ENCODE data around the gene ATG9A. TPM values are rescaled to one million over a fixed set of nuclear protein-coding genes. Genes with fewer than 3 reads are reported as not detected.

Gene ATG9A
- total and polyA plus RNA-seq, 2 experiments from 2014 or later, result 35.7 to 57.8 TPM

DNA sequence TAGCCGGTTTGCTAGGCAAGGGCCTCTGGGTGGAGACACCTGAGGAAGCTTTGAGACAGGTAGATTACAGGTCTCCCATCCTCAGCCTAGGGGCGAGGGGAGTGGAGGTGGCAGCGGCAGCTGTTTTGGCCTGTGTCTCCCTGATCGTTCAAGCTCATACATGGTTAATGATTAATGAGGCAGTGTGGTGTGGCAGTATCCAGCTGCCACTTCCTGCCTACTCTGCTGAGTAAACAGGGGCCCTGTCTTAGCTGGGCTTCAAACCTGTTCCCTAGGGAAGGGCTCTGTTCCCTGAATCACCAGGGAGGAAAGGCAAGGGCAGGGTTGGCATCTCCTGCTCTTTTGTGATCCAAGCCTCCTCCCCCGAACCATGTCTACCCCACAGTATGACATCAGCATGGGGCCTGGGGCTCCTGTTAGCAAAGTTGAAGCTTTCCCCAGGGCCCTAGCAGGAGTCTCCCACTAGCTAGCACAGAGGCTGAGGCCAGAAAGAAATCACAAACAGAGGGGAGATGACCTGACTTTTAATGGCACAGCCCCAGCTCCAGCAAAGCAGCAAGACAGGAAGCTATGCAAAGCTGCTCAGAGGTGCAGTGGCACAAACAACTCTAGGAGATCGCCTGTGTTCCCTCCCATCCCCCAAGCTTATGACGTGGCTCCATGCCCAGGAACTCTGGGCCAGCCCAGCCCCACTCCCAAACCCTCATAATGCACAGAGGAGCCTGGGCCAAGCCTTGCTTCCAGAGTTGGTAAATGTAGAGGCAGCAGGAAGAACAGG lies 20.0 kb upstream of the ATG9A start:
- H3K27me3 ChIP-seq, result peaks cover 22% of the 10 kb centered on the region
- H2AFZ ChIP-seq, result no peak overlapping the region
- H3K27ac ChIP-seq, result peak overlapping the region; percentile 97
- no peak overlapping the region for H3K4me3 ChIP-seq
- DNase-seq (ENCODE audit: low spot score), result peak; percentile 88
- peaks cover 22% of the 10 kb centered on the region for H3K79me2 ChIP-seq
- H3K9me3 ChIP-seq (ENCODE audit: low read depth), result no peaks in the 10 kb centered on the region
- H3K9me2 ChIP-seq (replicated peaks; ENCODE audit: insufficient read depth), result no peaks in the 10 kb centered on the region
- peaks cover 56% of the 10 kb centered on the region for H3K4me1 ChIP-seq (ENCODE audit: insufficient read depth)
- TF ChIP-seq CTCF (IDR thresholded peaks at IDR 0.05; ENCODE audit: poor library complexity), result no peak
- TF ChIP-seq EZH2phosphoT487 (IDR thresholded peaks at IDR 0.05; ENCODE audit: low read depth, severe bottlenecking, unreplicated experiment), result no peak
- TF ChIP-seq EZH2 (IDR thresholded peaks at IDR 0.05; ENCODE audit: borderline replicate concordance), result no peak
- 17% methylated on average over 7 of the region's 7 CpGs for WGBS (ENCODE audit: low lambda C conversion rate, missing lambda C conversion rate)
- no peaks in the 10 kb centered on the region for H4K20me1 ChIP-seq (ENCODE audit: insufficient read depth, poor library complexity, severe bottlenecking)
- no peaks in the 10 kb centered on the region for H3K36me3 ChIP-seq (replicated peaks; ENCODE audit: insufficient read depth, low read depth)
- H3K4me2 ChIP-seq, result peak overlapping the region; percentile 62

- H3K4me3 ChIP-seq, result no peak overlapping the region
- H3K9me3 ChIP-seq (ENCODE audit: low read depth), result no peaks in the 10 kb centered on the region
- H4K20me1 ChIP-seq (ENCODE audit: insufficient read depth, poor library complexity, severe bottlenecking), result no peaks in the 10 kb centered on the region
- H3K27me3 ChIP-seq, result peaks cover 17% of the 10 kb centered on the region
- no peak for TF ChIP-seq EZH2phosphoT487 (IDR thresholded peaks at IDR 0.05; ENCODE audit: low read depth, severe bottlenecking, unreplicated experiment)
- TF ChIP-seq CTCF (IDR thresholded peaks at IDR 0.05; ENCODE audit: poor library complexity), result no peak
- no peak for TF ChIP-seq EZH2 (IDR thresholded peaks at IDR 0.05; ENCODE audit: borderline replicate concordance)
- H3K79me2 ChIP-seq, result peaks cover 22% of the 10 kb centered on the region
- H3K9me2 ChIP-seq (replicated peaks; ENCODE audit: insufficient read depth), result no peaks in the 10 kb centered on the region
- no peaks in the 10 kb centered on the region for H3K36me3 ChIP-seq (replicated peaks; ENCODE audit: insufficient read depth, low read depth)
- no peak for DNase-seq (ENCODE audit: low spot score)
- WGBS (ENCODE audit: low lambda C conversion rate, missing lambda C conversion rate), result 78% methylated on average over 2 of the region's 2 CpGs
- H3K4me1 ChIP-seq (ENCODE audit: insufficient read depth), result peaks cover 51% of the 10 kb centered on the region
- peak overlapping the region; percentile 97 for H3K27ac ChIP-seq
- peak overlapping the region; percentile 62 for H3K4me2 ChIP-seq
- no peak overlapping the region for H2AFZ ChIP-seq
Observed at GRCh38 chr2:219248845-219249202, 19.4 kb upstream of the ATG9A start.

GRCh38 chr2:219247678-219248642 lies 18.5 kb upstream of the ATG9A start:
- H3K36me3 ChIP-seq (replicated peaks; ENCODE audit: insufficient read depth, low read depth), result no peaks in the 10 kb centered on the region
- WGBS (ENCODE audit: low lambda C conversion rate, missing lambda C conversion rate), result 93% methylated on average over 17 of the region's 17 CpGs
- no peak for DNase-seq (ENCODE audit: low spot score)
- H3K79me2 ChIP-seq, result peaks cover 22% of the 10 kb centered on the region
- H3K4me2 ChIP-seq, result peak overlapping the region; percentile 62
- peak overlapping the region; percentile 97 for H3K27ac ChIP-seq
- H3K4me3 ChIP-seq, result no peak overlapping the region
- H3K4me1 ChIP-seq (ENCODE audit: insufficient read depth), result peaks cover 44% of the 10 kb centered on the region
- no peaks in the 10 kb centered on the region for H3K9me2 ChIP-seq (replicated peaks; ENCODE audit: insufficient read depth)
- no peak for TF ChIP-seq EZH2phosphoT487 (IDR thresholded peaks at IDR 0.05; ENCODE audit: low read depth, severe bottlenecking, unreplicated experiment)
- no peak for TF ChIP-seq EZH2 (IDR thresholded peaks at IDR 0.05; ENCODE audit: borderline replicate concordance)
- no peak for TF ChIP-seq CTCF (IDR thresholded peaks at IDR 0.05; ENCODE audit: poor library complexity)
- no peaks in the 10 kb centered on the region for H3K9me3 ChIP-seq (ENCODE audit: low read depth)
- H2AFZ ChIP-seq, result no peak overlapping the region
- no peaks in the 10 kb centered on the region for H4K20me1 ChIP-seq (ENCODE audit: insufficient read depth, poor library complexity, severe bottlenecking)
- H3K27me3 ChIP-seq, result peaks cover 10% of the 10 kb centered on the region
